Dendritic cell treated with granulocyte-macrophage colony-stimulating factor and Interleukin-4, amounts not matched to agents 40 ng/mL and 50 ng/mL, for 4 days (primary cell): Measurements from ENCODE around the gene ANO5.
A peak's percentile ranks its signal among the peaks of the same experiment; 100 is the strongest.

Source experiments
- H3K27ac Mint-ChIP-seq: one replicate; pipeline ENCODE4 v1.8.0; 2022; ENCODE audit warnings: mild to moderate bottlenecking, mixed read lengths
- H3K27me3 Mint-ChIP-seq: one replicate; pipeline ENCODE4 v1.8.0; 2022; ENCODE audit warnings: mild to moderate bottlenecking, mixed read lengths
- H3K36me3 Mint-ChIP-seq: one replicate; pipeline ENCODE4 v1.8.0; 2022; ENCODE audit warnings: low read depth, mixed read lengths
- H3K4me1 Mint-ChIP-seq: one replicate; pipeline ENCODE4 v1.8.0; 2022; ENCODE audit warnings: low read depth, mixed read lengths
- H3K4me3 Mint-ChIP-seq: one replicate; pipeline ENCODE4 v1.8.0; 2022; ENCODE audit warnings: mild to moderate bottlenecking, moderate library complexity, mixed read lengths
- H3K9me3 Mint-ChIP-seq: one replicate; pipeline ENCODE4 v1.8.0; 2022; ENCODE audit warnings: mixed read lengths
- intact Hi-C: fragments of 100-400 bp; cut with micrococcal nuclease; formaldehyde crosslinking; loops from one replicate; pipeline ENCODE4 v1.15.0; 2022

ANO5 gene

GRCh38 chr11:22192642-22193347 lies at the start of gene ANO5:
Gene ANO5, plus strand, starts transcription at chr11:22193085. Its CDS starts 408 bp downstream, at chr11:22193493.
- Mint-ChIP-seq H3K4me3 (peak within 1 kb of the TSS; percentile 98), H3K36me3 (peaks cover 11% of the 10 kb centered on the region), H3K4me1 (peaks cover 26% of the 10 kb centered on the region), H3K27me3 (peaks cover 30% of the 10 kb centered on the region), H3K9me3 (no peaks in the 10 kb centered on the region), H3K27ac (peak within 1 kb of the TSS; percentile 84)
- intact Hi-C loops, result no loop called here

- H3K9me3 Mint-ChIP-seq, result no peaks in the 10 kb centered on the region
- H3K4me1 Mint-ChIP-seq, result no peaks in the 10 kb centered on the region
- intact Hi-C loops, result no loop called here
- no peak overlapping the region for H3K4me3 Mint-ChIP-seq
- no peak overlapping the region for H3K27ac Mint-ChIP-seq
- peaks cover 28% of the 10 kb centered on the region for H3K27me3 Mint-ChIP-seq
- H3K36me3 Mint-ChIP-seq, result no peaks in the 10 kb centered on the region
These were observed 41.2 kb upstream of the ANO5 start for GRCh38 chr11:22151649-22152197.

- H3K27me3 Mint-ChIP-seq, result peaks cover 3% of the 10 kb centered on the region
These were observed 35.4 kb upstream of the ANO5 start for GRCh38 chr11:22157531-22157930.

GRCh38 chr11:22161489-22161888 lies 31.4 kb upstream of the ANO5 start:
- Mint-ChIP-seq H3K27ac (no peak overlapping the region), H3K27me3 (peaks cover 3% of the 10 kb centered on the region), H3K36me3 (no peaks in the 10 kb centered on the region), H3K4me1 (peaks cover 36% of the 10 kb centered on the region), H3K4me3 (no peak overlapping the region), H3K9me3 (no peaks in the 10 kb centered on the region)
- intact Hi-C loops, result loop anchor here (5.0 kb wide), 1 partner anchor 466 kb away; the partner anchor contains the start of gene FANCF

More at GRCh38 chr11:22157531-22157930, 35.4 kb upstream of the ANO5 start:
- peak overlapping the region; percentile 14 for H3K27ac Mint-ChIP-seq
- no peaks in the 10 kb centered on the region for H3K9me3 Mint-ChIP-seq
- intact Hi-C loops, result no loop called here
- peaks cover 15% of the 10 kb centered on the region for H3K4me1 Mint-ChIP-seq
- no peak overlapping the region for H3K4me3 Mint-ChIP-seq
- H3K36me3 Mint-ChIP-seq, result no peaks in the 10 kb centered on the region

- Mint-ChIP-seq H3K4me3 (peak overlapping the region; percentile 5), H3K4me1 (peaks cover 34% of the 10 kb centered on the region)
- intact Hi-C loops, result loop anchor here (5.0 kb wide), 1 partner anchor 465 kb away; the partner anchor contains the start of gene FANCF
These were observed 30.1 kb upstream of the ANO5 start for GRCh38 chr11:22162756-22163155.

GRCh38 chr11:22163394-22163797 lies 29.5 kb upstream of the ANO5 start:
- peaks cover 30% of the 10 kb centered on the region for H3K4me1 Mint-ChIP-seq
- no peaks in the 10 kb centered on the region for H3K9me3 Mint-ChIP-seq
- H3K4me3 Mint-ChIP-seq, result peak overlapping the region; percentile 5
- H3K36me3 Mint-ChIP-seq, result no peaks in the 10 kb centered on the region
- peak overlapping the region; percentile 82 for H3K27ac Mint-ChIP-seq
- intact Hi-C loops, result loop anchor here (5.0 kb wide), 1 partner anchor 464 kb away; the partner anchor contains the start of gene FANCF
- H3K27me3 Mint-ChIP-seq, result no peaks in the 10 kb centered on the region

More at GRCh38 chr11:22162756-22163155, 30.1 kb upstream of the ANO5 start:
- peak overlapping the region; percentile 82 for H3K27ac Mint-ChIP-seq
- no peaks in the 10 kb centered on the region for H3K36me3 Mint-ChIP-seq
- H3K27me3 Mint-ChIP-seq, result peaks cover 3% of the 10 kb centered on the region
- H3K9me3 Mint-ChIP-seq, result no peaks in the 10 kb centered on the region

- intact Hi-C loops, result no loop called here
These were observed 27.8 kb upstream of the ANO5 start for GRCh38 chr11:22165087-22165486.

GRCh38 chr11:22165759-22166513 lies 26.9 kb upstream of the ANO5 start:
- Mint-ChIP-seq H3K27me3 (no peaks in the 10 kb centered on the region), H3K4me3 (no peak overlapping the region), H3K36me3 (no peaks in the 10 kb centered on the region), H3K4me1 (peaks cover 35% of the 10 kb centered on the region), H3K9me3 (no peaks in the 10 kb centered on the region), H3K27ac (no peak overlapping the region)
- intact Hi-C loops, result no loop called here

More at GRCh38 chr11:22165087-22165486, 27.8 kb upstream of the ANO5 start:
- Mint-ChIP-seq H3K27ac (no peak overlapping the region), H3K27me3 (no peaks in the 10 kb centered on the region), H3K9me3 (no peaks in the 10 kb centered on the region), H3K4me1 (peaks cover 35% of the 10 kb centered on the region), H3K36me3 (no peaks in the 10 kb centered on the region), H3K4me3 (no peak overlapping the region)

- intact Hi-C loops, result loop anchor here (1.0 kb wide), 1 partner anchor 134 kb away; no protein-coding TSS in a partner anchor
- Mint-ChIP-seq H3K27ac (no peak overlapping the region), H3K27me3 (no peaks in the 10 kb centered on the region), H3K4me1 (peaks cover 5% of the 10 kb centered on the region), H3K36me3 (no peaks in the 10 kb centered on the region), H3K4me3 (no peak overlapping the region), H3K9me3 (no peaks in the 10 kb centered on the region)
These were observed 23.1 kb upstream of the ANO5 start for GRCh38 chr11:22169833-22170232.

GRCh38 chr11:22173532-22173931 lies 19.4 kb upstream of the ANO5 start:
- Mint-ChIP-seq H3K4me1 (peaks cover 5% of the 10 kb centered on the region), H3K9me3 (no peaks in the 10 kb centered on the region), H3K27me3 (peaks cover under 1% of the 10 kb centered on the region), H3K4me3 (no peak overlapping the region), H3K27ac (no peak overlapping the region), H3K36me3 (no peaks in the 10 kb centered on the region)
- intact Hi-C loops, result no loop called here

- Mint-ChIP-seq H3K9me3 (no peaks in the 10 kb centered on the region), H3K36me3 (no peaks in the 10 kb centered on the region), H3K4me1 (peaks cover 2% of the 10 kb centered on the region), H3K27me3 (peaks cover 1% of the 10 kb centered on the region), H3K4me3 (no peak overlapping the region), H3K27ac (no peak overlapping the region)
- intact Hi-C loops, result no loop called here
These were observed 15.7 kb upstream of the ANO5 start for GRCh38 chr11:22177186-22177585.

- H3K4me3 Mint-ChIP-seq, result no peak overlapping the region
- no peaks in the 10 kb centered on the region for H3K36me3 Mint-ChIP-seq
- no peak overlapping the region for H3K27ac Mint-ChIP-seq
- peaks cover 6% of the 10 kb centered on the region for H3K4me1 Mint-ChIP-seq
- intact Hi-C loops, result no loop called here
- no peaks in the 10 kb centered on the region for H3K9me3 Mint-ChIP-seq
- H3K27me3 Mint-ChIP-seq, result peaks cover 6% of the 10 kb centered on the region
These were observed 13.3 kb upstream of the ANO5 start for GRCh38 chr11:22179626-22180025.

- Mint-ChIP-seq H3K36me3 (no peaks in the 10 kb centered on the region), H3K9me3 (no peaks in the 10 kb centered on the region), H3K27me3 (peaks cover 8% of the 10 kb centered on the region), H3K4me3 (no peak overlapping the region), H3K27ac (no peak overlapping the region), H3K4me1 (peaks cover 6% of the 10 kb centered on the region)
- intact Hi-C loops, result no loop called here
These were observed 12.8 kb upstream of the ANO5 start for GRCh38 chr11:22180131-22180530.

- peaks cover 11% of the 10 kb centered on the region for H3K36me3 Mint-ChIP-seq
- intact Hi-C loops, result no loop called here
- no peak overlapping the region for H3K4me3 Mint-ChIP-seq
- no peak overlapping the region for H3K27ac Mint-ChIP-seq
- no peaks in the 10 kb centered on the region for H3K9me3 Mint-ChIP-seq
- peaks cover 25% of the 10 kb centered on the region for H3K4me1 Mint-ChIP-seq
- peaks cover 41% of the 10 kb centered on the region for H3K27me3 Mint-ChIP-seq
These were observed 3.2 kb upstream of the ANO5 start for GRCh38 chr11:22189660-22190059.
